Adipocyte (in vitro differentiated cells): ENCODE results near the gene VPS18.
A peak's percentile ranks its signal among the peaks of the same experiment; 100 is the strongest.

Experiments
- DNase-seq: peaks from one replicate; pipeline ENCODE4 v3.0.0-alpha.2; 2015; ENCODE audit warnings: low read depth
- H3K27me3 ChIP-seq: replicated peaks from 2 replicates; pipeline ENCODE4 v1.7.0; 2013; ENCODE audit warnings: mild to moderate bottlenecking, low read length, moderate library complexity; ENCODE audit not compliant: control insufficient read depth, insufficient read depth
- H3K36me3 ChIP-seq: 2 replicates; pipeline ENCODE4 v1.7.0; 2013; ENCODE audit warnings: low read length, mild to moderate bottlenecking, moderate library complexity; ENCODE audit not compliant: control insufficient read depth, insufficient read depth, severe bottlenecking
- H3K4me1 ChIP-seq: 2 replicates; pipeline ENCODE4 v1.7.0; 2013; ENCODE audit warnings: mild to moderate bottlenecking, low read length, moderate library complexity; ENCODE audit not compliant: control insufficient read depth, insufficient read depth
- H3K4me3 ChIP-seq: 2 replicates; pipeline ENCODE4 v1.7.0; 2013; ENCODE audit warnings: mild to moderate bottlenecking, low read length, moderate library complexity
- H3K9ac ChIP-seq: 2 replicates; pipeline ENCODE4 v1.7.0; 2013; ENCODE audit warnings: mild to moderate bottlenecking, low read length, moderate library complexity
- H3K9me3 ChIP-seq: 2 replicates; pipeline ENCODE4 v1.7.0; 2013; ENCODE audit warnings: mild to moderate bottlenecking, low read length, moderate library complexity; ENCODE audit not compliant: control insufficient read depth

Gene VPS18

GRCh38 chr15:40904552-40905201 lies 10.4 kb downstream of the VPS18 start:
- no peak overlapping the region for H3K9ac ChIP-seq
- H3K27me3 ChIP-seq = no peaks in the 10 kb centered on the region
- H3K36me3 ChIP-seq = peaks cover 40% of the 10 kb centered on the region

GRCh38 chr15:40906091-40906990 lies 12.1 kb downstream of the VPS18 start:
- peak overlapping the region; percentile 75 for H3K9ac ChIP-seq
- no peaks in the 10 kb centered on the region for H3K9me3 ChIP-seq
- peak; percentile 91 for DNase-seq
- peaks cover 32% of the 10 kb centered on the region for H3K4me1 ChIP-seq
- H3K4me3 ChIP-seq = peak overlapping the region; percentile 71
- H3K27me3 ChIP-seq = no peaks in the 10 kb centered on the region
- H3K36me3 ChIP-seq = peaks cover 24% of the 10 kb centered on the region

More at GRCh38 chr15:40904552-40905201, 10.4 kb downstream of the VPS18 start:
- no peak for DNase-seq
- H3K9me3 ChIP-seq = no peaks in the 10 kb centered on the region
- H3K4me1 ChIP-seq = peaks cover 21% of the 10 kb centered on the region
- H3K4me3 ChIP-seq = no peak overlapping the region

GRCh38 chr15:40906991-40907802 lies 12.9 kb downstream of the VPS18 start:
- peak overlapping the region; percentile 75 for H3K9ac ChIP-seq
- no peaks in the 10 kb centered on the region for H3K27me3 ChIP-seq
- no peaks in the 10 kb centered on the region for H3K9me3 ChIP-seq
- peak; percentile 33 for DNase-seq
- H3K4me1 ChIP-seq = peaks cover 32% of the 10 kb centered on the region
- peaks cover 20% of the 10 kb centered on the region for H3K36me3 ChIP-seq
- peak overlapping the region; percentile 71 for H3K4me3 ChIP-seq

GRCh38 chr15:40908095-40908494 lies 13.8 kb downstream of the VPS18 start:
- H3K9ac ChIP-seq = no peak overlapping the region
- DNase-seq = no peak
- no peaks in the 10 kb centered on the region for H3K9me3 ChIP-seq
- H3K36me3 ChIP-seq = peaks cover 12% of the 10 kb centered on the region
- H3K4me1 ChIP-seq = peaks cover 32% of the 10 kb centered on the region
- no peaks in the 10 kb centered on the region for H3K27me3 ChIP-seq
- no peak overlapping the region for H3K4me3 ChIP-seq

- H3K27me3 ChIP-seq = no peaks in the 10 kb centered on the region
- H3K4me3 ChIP-seq = no peak overlapping the region
- peaks cover under 1% of the 10 kb centered on the region for H3K36me3 ChIP-seq
- peaks cover 29% of the 10 kb centered on the region for H3K4me1 ChIP-seq
- H3K9me3 ChIP-seq = no peaks in the 10 kb centered on the region
- DNase-seq = peak; percentile 80
- no peak overlapping the region for H3K9ac ChIP-seq
These were observed 15.7 kb downstream of the VPS18 start for GRCh38 chr15:40909662-40910630.

GRCh38 chr15:40911141-40911540 lies 16.9 kb downstream of the VPS18 start:
- no peak overlapping the region for H3K4me3 ChIP-seq
- DNase-seq = no peak
- no peaks in the 10 kb centered on the region for H3K27me3 ChIP-seq
- H3K36me3 ChIP-seq = no peaks in the 10 kb centered on the region
- H3K9me3 ChIP-seq = no peaks in the 10 kb centered on the region
- H3K4me1 ChIP-seq = peaks cover 23% of the 10 kb centered on the region
- no peak overlapping the region for H3K9ac ChIP-seq

GRCh38 chr15:40911693-40912092 lies 17.4 kb downstream of the VPS18 start:
- DNase-seq = no peak
- peaks cover 2% of the 10 kb centered on the region for H3K27me3 ChIP-seq
- H3K36me3 ChIP-seq = no peaks in the 10 kb centered on the region
- no peaks in the 10 kb centered on the region for H3K9me3 ChIP-seq
- H3K4me1 ChIP-seq = peaks cover 18% of the 10 kb centered on the region
- no peak overlapping the region for H3K4me3 ChIP-seq
- no peak overlapping the region for H3K9ac ChIP-seq

- Histone ChIP-seq H3K9ac (no peak overlapping the region), H3K4me3 (no peak overlapping the region)
- no peak for DNase-seq
These were observed 18.2 kb downstream of the VPS18 start for GRCh38 chr15:40912478-40912877.

GRCh38 chr15:40914013-40914412 lies 19.8 kb downstream of the VPS18 start:
- Histone ChIP-seq H3K9me3 (no peaks in the 10 kb centered on the region), H3K4me3 (no peak overlapping the region), H3K4me1 (peaks cover 16% of the 10 kb centered on the region), H3K36me3 (no peaks in the 10 kb centered on the region), H3K9ac (no peak overlapping the region), H3K27me3 (peaks cover 15% of the 10 kb centered on the region)
- DNase-seq = no peak

More at GRCh38 chr15:40912478-40912877, 18.2 kb downstream of the VPS18 start:
- H3K9me3 ChIP-seq = no peaks in the 10 kb centered on the region
- H3K36me3 ChIP-seq = no peaks in the 10 kb centered on the region
- peaks cover 16% of the 10 kb centered on the region for H3K4me1 ChIP-seq
- peaks cover 7% of the 10 kb centered on the region for H3K27me3 ChIP-seq

- Histone ChIP-seq H3K9me3 (no peaks in the 10 kb centered on the region), H3K9ac (no peak overlapping the region), H3K4me3 (no peak overlapping the region), H3K4me1 (peaks cover 12% of the 10 kb centered on the region), H3K36me3 (no peaks in the 10 kb centered on the region), H3K27me3 (peaks cover 15% of the 10 kb centered on the region)
- no peak for DNase-seq
These were observed 20.2 kb downstream of the VPS18 start for GRCh38 chr15:40914486-40914885.
